Measurements from ENCODE around the gene BRSK2. TPM values are rescaled to one million over a fixed set of nuclear protein-coding genes. Genes with fewer than 3 reads are reported as not detected.
A peak's percentile ranks its signal among the peaks of the same experiment; 100 is the strongest.

BRSK2 gene
- total and polyA plus RNA-seq, 9 of the 15 experiments (the other 6 are each of a cell fraction or from before 2014, with no cell fraction given): 0.06 to 0.52 (median 0.18) TPM; not detected in 5

DNA sequence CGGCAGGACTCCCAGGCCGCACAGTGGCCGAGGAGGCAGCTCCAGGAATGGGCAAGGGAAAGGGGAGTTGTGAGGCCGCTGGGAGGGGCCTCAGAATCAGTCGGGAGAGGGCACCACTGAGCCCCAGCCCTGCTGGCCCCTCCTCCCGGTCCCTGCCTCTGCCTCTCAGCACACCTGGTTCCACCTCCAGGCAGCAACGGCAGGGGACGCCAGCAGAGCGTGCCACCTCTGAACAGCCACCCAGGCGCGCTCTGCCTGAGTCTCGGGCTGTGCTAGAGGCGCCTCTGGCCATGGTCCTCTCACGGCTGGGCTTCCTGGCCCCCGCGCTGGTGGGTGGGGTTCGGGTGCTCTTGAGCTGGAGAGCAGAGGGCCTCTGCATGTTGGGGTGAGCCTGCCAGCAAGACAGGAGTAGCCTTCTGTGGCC is 63.9 kb downstream of the BRSK2 start:
- CTCF ChIA-PET (ENCODE audit: low intra/inter-chr PET ratio): interaction anchor here (1.1 kb wide), 1 partner anchor 122 kb away, joined by 8 read pairs; no protein-coding TSS in a partner anchor
- ATAC-seq: peak; percentile 74
- in situ Hi-C loops (cut with MboI) (no loop called here), intact Hi-C loops (cut with micrococcal nuclease) (loop anchor here (5.0 to 10.0 kb wide), 2 partner anchors 64 to 121 kb away; partner anchors contain the start of gene DUSP8)
- BruUV-seq (replicated peaks): no TSS peak
- H3K27ac ChIP-seq (ENCODE audit: extremely low read depth, low read depth, low read length): no peak overlapping the region
- H2AFZ ChIP-seq (ENCODE audit: low read depth, low read length): no peak overlapping the region
- peaks cover 9 to 58% of the 10 kb centered on the region in 2 experiments; a peak in 3 of 5 replicates for H3K27me3 ChIP-seq (ENCODE audit: control insufficient read depth in 2 of 2, insufficient read depth in 2 of 2, low read length in 2 of 2)
- H3K9ac ChIP-seq (ENCODE audit: insufficient read depth in 1 of 2, low read depth in 2 of 2, low read length in 2 of 2): no peak overlapping the region; a peak in 1 of 4 replicates
- no peaks in the 10 kb centered on the region for H3K36me3 ChIP-seq (ENCODE audit: control insufficient read depth, insufficient read depth, low read length)
- WGBS (ENCODE audit: insufficient coverage, low coverage, missing lambda C conversion rate): 2% methylated on average over 13 of the region's 17 CpGs
- H3K4me3 ChIP-seq: no peak overlapping the region
- peaks cover 0 to 67% of the 10 kb centered on the region in 2 experiments; a peak in 2 of 5 replicates for H3K4me1 ChIP-seq (replicated peaks in 1 of 2; ENCODE audit: control insufficient read depth in 2 of 2, insufficient read depth in 2 of 2, low read length in 2 of 2)
- POLR2A ChIA-PET: interaction anchor here (0.6 kb wide), 1 partner anchor 9 kb away, joined by 3 read pairs; no protein-coding TSS in a partner anchor
- H3K79me2 ChIP-seq (ENCODE audit: control insufficient read depth, insufficient read depth, low read length): no peaks in the 10 kb centered on the region
- FAIRE-seq: no peak
- no peaks in the 10 kb centered on the region for H3K9me3 ChIP-seq (replicated peaks; ENCODE audit: control insufficient read depth, insufficient read depth, low read depth, low read length)
- peak; percentile 53 to 76 (median 70) for DNase-seq (ENCODE audit: extremely low read depth in 1 of 4, low spot score in 3 of 4)
- H3K4me2 ChIP-seq (ENCODE audit: insufficient read depth, low read length): no peak overlapping the region
- no peaks in the 10 kb centered on the region for H3K9me1 ChIP-seq (ENCODE audit: control insufficient read depth, insufficient read depth, low read length)
- peaks cover 25% of the 10 kb centered on the region for H4K20me1 ChIP-seq (replicated peaks; ENCODE audit: control insufficient read depth, insufficient read depth, low read length)
- TF ChIP-seq ZC3H4 (CRISPR knock-in tag; IDR thresholded peaks at IDR 0.05; ENCODE audit: borderline replicate concordance) (no peak), ASH1L (IDR thresholded peaks at IDR 0.05; ENCODE audit: borderline replicate concordance, low read depth, partially characterized antibody) (no peak), NELFE (IDR thresholded peaks at IDR 0.05; ENCODE audit: insufficient read depth, insufficient read length) (no peak), CHCHD3 (CRISPR knock-in tag; IDR thresholded peaks at IDR 0.05) (no peak), RB1 (IDR thresholded peaks at IDR 0.05; ENCODE audit: low read depth) (peak; percentile 54; the same call in 1 of the 2 replicates), ZNF134 (CRISPR knock-in tag; conservative IDR thresholded peaks at IDR 0.05) (no peak), RAD21 (CRISPR knock-in tag; conservative IDR thresholded peaks at IDR 0.05 in 1 of 2, IDR thresholded peaks at IDR 0.05 in 1 of 2) (peak in 1 of 2 experiments; percentile 62; a peak in 2 of 4 replicates)
- TF ChIP-seq, protein P1, sequence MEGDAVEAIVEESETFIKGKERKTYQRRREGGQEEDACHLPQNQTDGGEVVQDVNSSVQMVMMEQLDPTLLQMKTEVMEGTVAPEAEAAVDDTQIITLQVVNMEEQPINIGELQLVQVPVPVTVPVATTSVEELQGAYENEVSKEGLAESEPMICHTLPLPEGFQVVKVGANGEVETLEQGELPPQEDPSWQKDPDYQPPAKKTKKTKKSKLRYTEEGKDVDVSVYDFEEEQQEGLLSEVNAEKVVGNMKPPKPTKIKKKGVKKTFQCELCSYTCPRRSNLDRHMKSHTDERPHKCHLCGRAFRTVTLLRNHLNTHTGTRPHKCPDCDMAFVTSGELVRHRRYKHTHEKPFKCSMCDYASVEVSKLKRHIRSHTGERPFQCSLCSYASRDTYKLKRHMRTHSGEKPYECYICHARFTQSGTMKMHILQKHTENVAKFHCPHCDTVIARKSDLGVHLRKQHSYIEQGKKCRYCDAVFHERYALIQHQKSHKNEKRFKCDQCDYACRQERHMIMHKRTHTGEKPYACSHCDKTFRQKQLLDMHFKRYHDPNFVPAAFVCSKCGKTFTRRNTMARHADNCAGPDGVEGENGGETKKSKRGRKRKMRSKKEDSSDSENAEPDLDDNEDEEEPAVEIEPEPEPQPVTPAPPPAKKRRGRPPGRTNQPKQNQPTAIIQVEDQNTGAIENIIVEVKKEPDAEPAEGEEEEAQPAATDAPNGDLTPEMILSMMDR (IDR thresholded peaks at IDR 0.05 in 2 of 3, conservative IDR thresholded peaks at IDR 0.05 in 1 of 3; ENCODE audit: insufficient read depth in 2 of 3, low read depth in 1 of 3, low read length in 3 of 3): peak; percentile 54 to 81 (median 60)
- TF ChIP-seq, protein P2, sequence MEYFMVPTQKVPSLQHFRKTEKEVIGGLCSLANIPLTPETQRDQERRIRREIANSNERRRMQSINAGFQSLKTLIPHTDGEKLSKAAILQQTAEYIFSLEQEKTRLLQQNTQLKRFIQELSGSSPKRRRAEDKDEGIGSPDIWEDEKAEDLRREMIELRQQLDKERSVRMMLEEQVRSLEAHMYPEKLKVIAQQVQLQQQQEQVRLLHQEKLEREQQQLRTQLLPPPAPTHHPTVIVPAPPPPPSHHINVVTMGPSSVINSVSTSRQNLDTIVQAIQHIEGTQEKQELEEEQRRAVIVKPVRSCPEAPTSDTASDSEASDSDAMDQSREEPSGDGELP (CRISPR knock-in tag; IDR thresholded peaks at IDR 0.05; ENCODE audit: borderline replicate concordance): peak; percentile 22; the same call in 1 of the 2 replicates
- TF ChIP-seq, protein P3, sequence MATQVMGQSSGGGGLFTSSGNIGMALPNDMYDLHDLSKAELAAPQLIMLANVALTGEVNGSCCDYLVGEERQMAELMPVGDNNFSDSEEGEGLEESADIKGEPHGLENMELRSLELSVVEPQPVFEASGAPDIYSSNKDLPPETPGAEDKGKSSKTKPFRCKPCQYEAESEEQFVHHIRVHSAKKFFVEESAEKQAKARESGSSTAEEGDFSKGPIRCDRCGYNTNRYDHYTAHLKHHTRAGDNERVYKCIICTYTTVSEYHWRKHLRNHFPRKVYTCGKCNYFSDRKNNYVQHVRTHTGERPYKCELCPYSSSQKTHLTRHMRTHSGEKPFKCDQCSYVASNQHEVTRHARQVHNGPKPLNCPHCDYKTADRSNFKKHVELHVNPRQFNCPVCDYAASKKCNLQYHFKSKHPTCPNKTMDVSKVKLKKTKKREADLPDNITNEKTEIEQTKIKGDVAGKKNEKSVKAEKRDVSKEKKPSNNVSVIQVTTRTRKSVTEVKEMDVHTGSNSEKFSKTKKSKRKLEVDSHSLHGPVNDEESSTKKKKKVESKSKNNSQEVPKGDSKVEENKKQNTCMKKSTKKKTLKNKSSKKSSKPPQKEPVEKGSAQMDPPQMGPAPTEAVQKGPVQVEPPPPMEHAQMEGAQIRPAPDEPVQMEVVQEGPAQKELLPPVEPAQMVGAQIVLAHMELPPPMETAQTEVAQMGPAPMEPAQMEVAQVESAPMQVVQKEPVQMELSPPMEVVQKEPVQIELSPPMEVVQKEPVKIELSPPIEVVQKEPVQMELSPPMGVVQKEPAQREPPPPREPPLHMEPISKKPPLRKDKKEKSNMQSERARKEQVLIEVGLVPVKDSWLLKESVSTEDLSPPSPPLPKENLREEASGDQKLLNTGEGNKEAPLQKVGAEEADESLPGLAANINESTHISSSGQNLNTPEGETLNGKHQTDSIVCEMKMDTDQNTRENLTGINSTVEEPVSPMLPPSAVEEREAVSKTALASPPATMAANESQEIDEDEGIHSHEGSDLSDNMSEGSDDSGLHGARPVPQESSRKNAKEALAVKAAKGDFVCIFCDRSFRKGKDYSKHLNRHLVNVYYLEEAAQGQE (IDR thresholded peaks at IDR 0.05; ENCODE audit: borderline replicate concordance): peak; percentile 56; the same call in 1 of the 2 replicates
- TF ChIP-seq, protein P3 (CRISPR knock-in tag; IDR thresholded peaks at IDR 0.05; ENCODE audit: low read depth): no peak

All from K562 (cell line).